Measurements from ENCODE around the gene ZNF138. TPM values are rescaled to one million over a fixed set of nuclear protein-coding genes. Genes with fewer than 3 reads are reported as not detected.

ZNF138 gene
- total RNA-seq, 1 experiment from 2014 or later: 7.6 TPM

GRCh38 chr7:64873517-64873916 is 79.3 kb downstream of the ZNF138 start:
- Histone ChIP-seq H3K27ac (ENCODE audit: low read length) (no peak overlapping the region), H3K4me1 (ENCODE audit: control insufficient read depth, insufficient read depth, low read length) (no peaks in the 10 kb centered on the region), H3K27me3 (ENCODE audit: control insufficient read depth, insufficient read depth, low read length) (no peaks in the 10 kb centered on the region), H3K4me3 (ENCODE audit: low read depth in 2 of 2, low read length in 2 of 2) (no peak overlapping the region), H3K36me3 (ENCODE audit: control insufficient read depth, insufficient read depth, low read length) (no peaks in the 10 kb centered on the region), H3K9me3 (ENCODE audit: control insufficient read depth, insufficient read depth, low read depth, low read length) (no peaks in the 10 kb centered on the region)
- BruUV-seq (replicated peaks): no TSS peak
- in situ Hi-C loops (cut with HindIII; ENCODE audit: low pct_unique_long_range_greater_than_20kb, low sequenced_read_pairs): no loop called here
- no peak for ATAC-seq
- no peak for TF ChIP-seq SIN3A (IDR thresholded peaks at IDR 0.05; ENCODE audit: borderline replicate concordance, insufficient read depth, low read depth, low read length)
- TF ChIP-seq TCF7L2 (IDR thresholded peaks at IDR 0.05; ENCODE audit: low read depth, low read length): no peak
- no peak for TF ChIP-seq REST (IDR thresholded peaks at IDR 0.05; ENCODE audit: insufficient read depth in 1 of 2, low read depth in 2 of 2, low read length in 1 of 2)
- no peak for TF ChIP-seq POLR2AphosphoS5 (IDR thresholded peaks at IDR 0.05; ENCODE audit: low read depth, low read length)
- CTCF ChIA-PET: no interaction called here
- intact Hi-C loops (cut with micrococcal nuclease; ENCODE audit: unreplicated experiment): no loop called here
- DNase-seq (ENCODE audit: low read depth, low spot score): no peak
- POLR2A ChIA-PET: no interaction called here

- no peak for TF ChIP-seq SIN3A (IDR thresholded peaks at IDR 0.05; ENCODE audit: borderline replicate concordance, insufficient read depth, low read depth, low read length)
- Histone ChIP-seq H3K4me1 (ENCODE audit: control insufficient read depth, insufficient read depth, low read length) (no peaks in the 10 kb centered on the region), H3K9me3 (ENCODE audit: control insufficient read depth, insufficient read depth, low read depth, low read length) (no peaks in the 10 kb centered on the region), H3K27me3 (ENCODE audit: control insufficient read depth, insufficient read depth, low read length) (no peaks in the 10 kb centered on the region), H3K27ac (ENCODE audit: low read length) (no peak overlapping the region), H3K36me3 (ENCODE audit: control insufficient read depth, insufficient read depth, low read length) (no peaks in the 10 kb centered on the region), H3K4me3 (ENCODE audit: low read depth in 2 of 2, low read length in 2 of 2) (no peak overlapping the region)
- CTCF ChIA-PET: no interaction called here
- ATAC-seq (no peak), DNase-seq (ENCODE audit: low read depth, low spot score) (no peak)
- POLR2A ChIA-PET: no interaction called here
- in situ Hi-C loops (cut with HindIII; ENCODE audit: low pct_unique_long_range_greater_than_20kb, low sequenced_read_pairs): no loop called here
- intact Hi-C loops (cut with micrococcal nuclease; ENCODE audit: unreplicated experiment): no loop called here
- BruUV-seq (replicated peaks): no TSS peak
Observed at GRCh38 chr7:64874114-64874513, 79.9 kb downstream of the ZNF138 start.

GRCh38 chr7:64874562-64875250 is 80.5 kb downstream of the ZNF138 start:
- H3K27ac ChIP-seq (ENCODE audit: low read length): no peak overlapping the region
- intact Hi-C loops (cut with micrococcal nuclease; ENCODE audit: unreplicated experiment): no loop called here
- no TSS peak for BruUV-seq (replicated peaks)
- H3K4me3 ChIP-seq (ENCODE audit: low read depth in 2 of 2, low read length in 2 of 2): no peak overlapping the region
- POLR2A ChIA-PET: no interaction called here
- no peak for TF ChIP-seq CTCF (IDR thresholded peaks at IDR 0.05)
- no peak for TF ChIP-seq POLR2AphosphoS5 (IDR thresholded peaks at IDR 0.05; ENCODE audit: low read depth, low read length)
- TF ChIP-seq TCF7L2 (IDR thresholded peaks at IDR 0.05; ENCODE audit: low read depth, low read length): no peak
- no peak for TF ChIP-seq REST (IDR thresholded peaks at IDR 0.05; ENCODE audit: insufficient read depth in 1 of 2, low read depth in 2 of 2, low read length in 1 of 2)
- no peak for TF ChIP-seq SIN3A (IDR thresholded peaks at IDR 0.05; ENCODE audit: borderline replicate concordance, insufficient read depth, low read depth, low read length)
- in situ Hi-C loops (cut with HindIII; ENCODE audit: low pct_unique_long_range_greater_than_20kb, low sequenced_read_pairs): no loop called here
- no peaks in the 10 kb centered on the region for H3K27me3 ChIP-seq (ENCODE audit: control insufficient read depth, insufficient read depth, low read length)
- DNase-seq (ENCODE audit: low read depth, low spot score) (no peak), ATAC-seq (no peak)
- no peaks in the 10 kb centered on the region for H3K9me3 ChIP-seq (ENCODE audit: control insufficient read depth, insufficient read depth, low read depth, low read length)
- CTCF ChIA-PET: no interaction called here
- no peaks in the 10 kb centered on the region for H3K4me1 ChIP-seq (ENCODE audit: control insufficient read depth, insufficient read depth, low read length)
- H3K36me3 ChIP-seq (ENCODE audit: control insufficient read depth, insufficient read depth, low read length): no peaks in the 10 kb centered on the region

Measured in Panc1 (cell line).